Measurements from ENCODE around the gene RBM47.

DNA sequence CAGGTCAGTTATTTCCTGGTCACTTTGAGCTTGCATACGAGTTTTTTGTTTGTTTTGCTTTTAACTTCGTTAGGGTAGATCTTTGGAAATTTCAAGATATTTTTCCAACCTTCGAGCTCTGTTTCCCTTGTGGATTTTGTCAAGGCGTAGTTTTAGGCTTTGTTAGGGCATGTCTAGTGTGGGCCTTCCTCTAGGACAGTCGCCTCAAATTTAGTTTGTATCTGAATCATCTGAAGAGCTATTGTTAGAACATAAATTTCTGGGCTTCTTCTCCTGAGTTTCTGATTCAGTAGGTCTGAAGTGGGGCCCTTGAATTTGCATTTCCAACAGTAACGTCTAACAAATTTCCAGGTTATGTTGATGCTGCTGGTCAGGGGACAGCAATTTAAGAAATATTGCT, 48.8 kb upstream of the RBM47 start:
- no peak for TF ChIP-seq CTCF (conservative IDR thresholded peaks at IDR 0.05; ENCODE audit: low read depth, low read length)
- TF ChIP-seq CHD1 (IDR thresholded peaks at IDR 0.05; ENCODE audit: low read depth, low read length): no peak
- TF ChIP-seq POLR2A (IDR thresholded peaks at IDR 0.05; ENCODE audit: low read depth, low read length): no peak
